BLaER1 (cell line): ENCODE data around the gene ITSN1.

Experiments
- H3K27ac ChIP-seq: shearing (Covaris generic); formaldehyde crosslinking; 2 replicates; pipeline ENCODE4 v1.8.1; 2022
- H3K27me3 ChIP-seq: shearing (Covaris generic); formaldehyde crosslinking; 2 replicates; pipeline ENCODE4 v1.8.1; 2022
- H3K36me3 ChIP-seq: shearing (Covaris generic); formaldehyde crosslinking; 2 replicates; pipeline ENCODE4 v1.8.1; 2022
- H3K4me1 ChIP-seq: shearing (Covaris generic); formaldehyde crosslinking; 2 replicates; pipeline ENCODE4 v1.8.1; 2022
- H3K4me2 ChIP-seq: shearing (Covaris generic); formaldehyde crosslinking; 2 replicates; pipeline ENCODE4 v1.8.1; 2022
- H3K4me3 ChIP-seq: shearing (Covaris generic); formaldehyde crosslinking; 2 replicates; pipeline ENCODE4 v1.8.1; 2022
- H3K9ac ChIP-seq: shearing (Covaris generic); formaldehyde crosslinking; 2 replicates; pipeline ENCODE4 v1.8.1; 2022
- H3K9me3 ChIP-seq: shearing (Covaris generic); formaldehyde crosslinking; 2 replicates; pipeline ENCODE4 v1.8.1; 2022
- H4K20me1 ChIP-seq: shearing (Covaris generic); formaldehyde crosslinking; 2 replicates; pipeline ENCODE4 v1.8.1; 2022
- Cebpa-rat ChIP-seq: shearing (Covaris generic); IDR thresholded peaks from 2 replicates; pipeline ENCODE4 v1.8.1; 2022

The ITSN1 gene

GRCh38 chr21:33747420-33747819, 105.1 kb downstream of the ITSN1 start:
- Histone ChIP-seq H4K20me1 (no peaks in the 10 kb centered on the region), H3K27ac (no peak overlapping the region), H3K27me3 (no peaks in the 10 kb centered on the region), H3K36me3 (peaks cover 5% of the 10 kb centered on the region; the same call in 1 of the 2 replicates), H3K4me3 (no peak overlapping the region), H3K4me2 (no peak overlapping the region), H3K9ac (no peak overlapping the region), H3K4me1 (no peaks in the 10 kb centered on the region), H3K9me3 (peaks cover 15% of the 10 kb centered on the region)
- TF ChIP-seq Cebpa-rat, result no peak

DNA sequence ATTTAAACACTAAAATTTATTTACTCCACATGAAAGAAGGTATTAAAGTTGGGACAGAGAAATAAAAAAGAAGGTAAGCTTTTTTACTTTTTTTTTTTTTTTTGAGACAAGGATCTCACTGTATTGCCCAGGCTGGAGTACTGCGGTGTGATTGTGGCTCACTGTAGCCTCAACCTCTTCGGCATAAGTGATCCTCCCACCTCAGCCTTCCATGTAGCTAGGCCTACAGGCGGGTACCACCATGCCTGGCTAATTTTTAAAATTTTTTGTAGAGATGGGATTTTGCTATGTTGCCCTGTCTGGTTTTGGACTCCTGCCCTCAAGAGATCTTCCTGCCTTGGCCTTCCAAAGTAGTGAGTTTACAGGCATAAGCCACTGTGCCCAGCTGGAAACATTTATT, 106.6 kb downstream of the ITSN1 start:
- peaks cover 15% of the 10 kb centered on the region for H3K9me3 ChIP-seq
- H3K4me1 ChIP-seq, result no peaks in the 10 kb centered on the region
- no peak overlapping the region for H3K4me3 ChIP-seq
- H3K27ac ChIP-seq, result no peak overlapping the region
- no peak for TF ChIP-seq Cebpa-rat
- no peaks in the 10 kb centered on the region for H3K27me3 ChIP-seq
- H3K9ac ChIP-seq, result no peak overlapping the region
- no peaks in the 10 kb centered on the region for H4K20me1 ChIP-seq
- H3K36me3 ChIP-seq, result peaks cover 5% of the 10 kb centered on the region; the same call in 1 of the 2 replicates
- H3K4me2 ChIP-seq, result no peak overlapping the region

- Histone ChIP-seq H3K9me3 (peaks cover 15% of the 10 kb centered on the region), H3K27ac (no peak overlapping the region), H3K27me3 (no peaks in the 10 kb centered on the region), H3K4me1 (no peaks in the 10 kb centered on the region), H4K20me1 (no peaks in the 10 kb centered on the region), H3K4me2 (no peak overlapping the region), H3K36me3 (peaks cover 5% of the 10 kb centered on the region; the same call in 1 of the 2 replicates), H3K4me3 (no peak overlapping the region), H3K9ac (no peak overlapping the region)
- no peak for TF ChIP-seq Cebpa-rat
Observed at GRCh38 chr21:33750017-33750416, 107.7 kb downstream of the ITSN1 start.

- no peak for TF ChIP-seq Cebpa-rat
- Histone ChIP-seq H3K36me3 (no peaks in the 10 kb centered on the region), H3K27ac (no peak overlapping the region)
Observed at GRCh38 chr21:33751120-33751519, 108.8 kb downstream of the ITSN1 start.

GRCh38 chr21:33751533-33751932, 109.2 kb downstream of the ITSN1 start:
- Histone ChIP-seq H3K4me2 (no peak overlapping the region), H4K20me1 (no peaks in the 10 kb centered on the region), H3K27me3 (no peaks in the 10 kb centered on the region), H3K4me1 (no peaks in the 10 kb centered on the region), H3K9me3 (peaks cover 11% of the 10 kb centered on the region), H3K9ac (no peak overlapping the region), H3K4me3 (no peak overlapping the region), H3K36me3 (no peaks in the 10 kb centered on the region), H3K27ac (no peak overlapping the region)
- TF ChIP-seq Cebpa-rat, result no peak

More at GRCh38 chr21:33751120-33751519, 108.8 kb downstream of the ITSN1 start:
- Histone ChIP-seq H3K4me1 (no peaks in the 10 kb centered on the region), H4K20me1 (no peaks in the 10 kb centered on the region), H3K9ac (no peak overlapping the region), H3K9me3 (peaks cover 15% of the 10 kb centered on the region), H3K4me3 (no peak overlapping the region), H3K4me2 (no peak overlapping the region), H3K27me3 (no peaks in the 10 kb centered on the region)

GRCh38 chr21:33752260-33752659, 110.0 kb downstream of the ITSN1 start:
- no peaks in the 10 kb centered on the region for H4K20me1 ChIP-seq
- no peak overlapping the region for H3K4me2 ChIP-seq
- H3K9me3 ChIP-seq, result peaks cover 3% of the 10 kb centered on the region
- TF ChIP-seq Cebpa-rat, result no peak
- no peak overlapping the region for H3K4me3 ChIP-seq
- H3K27me3 ChIP-seq, result no peaks in the 10 kb centered on the region
- no peak overlapping the region for H3K27ac ChIP-seq
- H3K4me1 ChIP-seq, result no peaks in the 10 kb centered on the region
- no peak overlapping the region for H3K9ac ChIP-seq
- no peaks in the 10 kb centered on the region for H3K36me3 ChIP-seq

GRCh38 chr21:33753886-33754285, 111.6 kb downstream of the ITSN1 start:
- H3K4me1 ChIP-seq, result no peaks in the 10 kb centered on the region
- no peaks in the 10 kb centered on the region for H3K9me3 ChIP-seq
- H3K36me3 ChIP-seq, result 0 out of 2 replicates have a peak, but pooled peaks cover 6% of the 10 kb centered on the region
- H3K4me2 ChIP-seq, result no peak overlapping the region
- TF ChIP-seq Cebpa-rat, result no peak
- H3K27ac ChIP-seq, result no peak overlapping the region
- no peaks in the 10 kb centered on the region for H4K20me1 ChIP-seq
- H3K27me3 ChIP-seq, result no peaks in the 10 kb centered on the region
- no peak overlapping the region for H3K4me3 ChIP-seq
- no peak overlapping the region for H3K9ac ChIP-seq

- Histone ChIP-seq H3K4me2 (no peak overlapping the region), H4K20me1 (no peaks in the 10 kb centered on the region), H3K36me3 (0 out of 2 replicates have a peak, but pooled peaks cover 6% of the 10 kb centered on the region), H3K27ac (no peak overlapping the region), H3K4me3 (no peak overlapping the region), H3K4me1 (no peaks in the 10 kb centered on the region), H3K9ac (no peak overlapping the region), H3K27me3 (no peaks in the 10 kb centered on the region), H3K9me3 (no peaks in the 10 kb centered on the region)
- no peak for TF ChIP-seq Cebpa-rat
Observed at GRCh38 chr21:33754481-33754880, 112.2 kb downstream of the ITSN1 start.

DNA sequence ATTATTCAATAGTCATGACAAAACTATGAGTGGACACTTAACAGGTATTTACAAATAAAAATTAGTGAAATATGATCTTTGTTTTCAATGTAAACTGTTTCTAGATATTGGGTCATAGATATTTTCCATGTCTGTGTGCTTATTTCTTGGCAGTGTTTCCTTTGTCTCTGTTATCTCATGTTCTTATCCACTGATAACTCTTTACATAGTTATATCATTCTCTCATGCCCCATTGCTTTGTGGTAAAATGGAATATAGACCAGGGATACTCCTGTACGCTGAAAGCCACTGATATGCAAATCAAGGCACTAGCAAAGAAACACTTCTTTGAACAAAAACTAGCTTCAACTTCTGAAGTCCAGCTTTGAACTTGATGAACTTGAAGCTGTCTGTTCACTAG, 113.1 kb downstream of the ITSN1 start:
- no peak overlapping the region for H3K4me3 ChIP-seq
- no peak for TF ChIP-seq Cebpa-rat
- no peaks in the 10 kb centered on the region for H4K20me1 ChIP-seq
- H3K9ac ChIP-seq, result no peak overlapping the region
- H3K27ac ChIP-seq, result no peak overlapping the region
- no peaks in the 10 kb centered on the region for H3K27me3 ChIP-seq
- H3K9me3 ChIP-seq, result no peaks in the 10 kb centered on the region
- no peak overlapping the region for H3K4me2 ChIP-seq
- 0 out of 2 replicates have a peak, but pooled peaks cover 6% of the 10 kb centered on the region for H3K36me3 ChIP-seq
- H3K4me1 ChIP-seq, result no peaks in the 10 kb centered on the region

DNA sequence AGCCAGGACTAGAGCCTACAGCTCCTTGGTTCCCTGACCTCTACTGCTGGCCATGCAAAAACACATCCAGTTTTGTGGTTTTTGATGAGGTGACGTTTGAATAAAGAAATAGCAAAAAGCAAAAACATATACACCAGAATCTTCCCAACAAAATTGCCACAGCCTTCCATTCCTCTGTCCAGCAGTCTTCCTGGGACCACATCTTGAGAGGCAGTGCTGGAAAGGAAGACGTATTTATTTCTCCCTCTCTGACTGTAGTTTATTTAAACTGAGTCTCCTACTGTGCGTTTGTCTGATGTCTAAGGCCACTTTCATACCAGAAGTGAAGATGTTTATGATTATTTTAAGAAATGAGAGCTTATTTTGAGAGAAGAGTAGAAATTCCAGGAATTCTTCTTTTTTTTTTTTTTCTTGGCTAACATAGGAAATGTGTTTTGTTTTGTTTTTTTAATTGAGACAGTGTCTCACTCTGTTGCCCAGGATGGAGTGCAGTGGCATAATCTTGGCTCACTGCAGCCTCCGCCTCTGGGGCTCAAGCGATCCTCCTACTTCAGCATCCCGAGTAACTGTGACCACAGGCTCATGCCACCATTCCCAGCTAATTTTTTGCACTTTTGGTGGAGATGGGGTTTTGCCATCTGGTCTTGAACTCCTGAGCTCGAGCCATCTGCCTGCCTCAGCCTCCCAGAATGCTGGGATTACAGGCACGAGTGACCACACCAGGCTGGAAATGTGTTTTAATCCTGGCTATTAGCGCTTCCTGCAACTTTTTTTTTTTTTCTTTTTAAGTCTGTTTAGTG, 118.5 kb downstream of the ITSN1 start:
- Histone ChIP-seq H4K20me1 (no peaks in the 10 kb centered on the region), H3K9ac (no peak overlapping the region), H3K4me2 (no peak overlapping the region), H3K4me3 (no peak overlapping the region), H3K4me1 (no peaks in the 10 kb centered on the region), H3K27me3 (no peaks in the 10 kb centered on the region), H3K36me3 (0 out of 2 replicates have a peak, but pooled peaks cover 10% of the 10 kb centered on the region), H3K27ac (no peak overlapping the region), H3K9me3 (no peaks in the 10 kb centered on the region)
- TF ChIP-seq Cebpa-rat, result no peak
